Thoracic aorta (tissue), 2 donors: ENCODE data around the gene MRPL14. TPM values are rescaled to one million over a fixed set of nuclear protein-coding genes. Genes with fewer than 3 reads are reported as not detected.

Experiments
- ATAC-seq: fragments of 150-250 bp; one replicate; pipeline ENCODE4 v1.8.0; 2017; ENCODE audit warnings: low read depth; ENCODE audit not compliant: insufficient number of reproducible peaks, low FRiP score
- DNase-seq: peaks from one replicate; pipeline ENCODE4 v3.0.0-alpha.2; 2020; ENCODE audit warnings: low spot score
- H3K27ac ChIP-seq, 2 donors: fragments of 200-600 bp; sonication (generic); 1 replicate in 1 of 2; 2 replicates in 1 of 2; pipeline ENCODE4 v1.5.1; 2016; ENCODE audit warnings: mild to moderate bottlenecking in 2 of 2, moderate library complexity in 2 of 2
- H3K27me3 ChIP-seq: fragments of 200-600 bp; sonication (generic); replicated peaks from 2 replicates; pipeline ENCODE4 v1.6.0; 2016; ENCODE audit warnings: mild to moderate bottlenecking; ENCODE audit not compliant: insufficient read depth
- H3K36me3 ChIP-seq: fragments of 200-600 bp; sonication (generic); one replicate; pipeline ENCODE4 v1.5.1; 2016
- H3K4me1 ChIP-seq, 2 donors: fragments of 200-600 bp; sonication (generic); 1 replicate in 1 of 2; 2 replicates in 1 of 2; pipeline versions ENCODE4 v1.5.1 to v1.6.0; 2016; ENCODE audit warnings: low read depth in 2 of 2, mild to moderate bottlenecking in 1 of 2; ENCODE audit not compliant: control insufficient read depth in 1 of 2
- H3K4me3 ChIP-seq: fragments of 200-600 bp; sonication (generic); 2 replicates; pipeline ENCODE4 v1.5.1; 2016; ENCODE audit warnings: mild to moderate bottlenecking
- H3K9me3 ChIP-seq: fragments of 200-600 bp; sonication (generic); 2 replicates; pipeline ENCODE4 v1.5.1; 2016
- total RNA-seq, 2 donors: library from RNA; depleted of rRNA; stranded (reverse); fragments of >200 nt; gene quantifications; one replicate each; pipeline versions ENCODE4 v1.1.0 to v1.2.3, GENCODE V29; 2016
- TF ChIP-seq, protein P1 (sequence below): fragments of 200-600 bp; sonication (generic); IDR thresholded peaks from one replicate; pipeline ENCODE4 v1.5.1; 2019; ENCODE audit warnings: antibody characterized with exemption

MRPL14 gene
- total RNA-seq, 2 donors from 2014 or later: 31.0 to 32.4 TPM

DNA sequence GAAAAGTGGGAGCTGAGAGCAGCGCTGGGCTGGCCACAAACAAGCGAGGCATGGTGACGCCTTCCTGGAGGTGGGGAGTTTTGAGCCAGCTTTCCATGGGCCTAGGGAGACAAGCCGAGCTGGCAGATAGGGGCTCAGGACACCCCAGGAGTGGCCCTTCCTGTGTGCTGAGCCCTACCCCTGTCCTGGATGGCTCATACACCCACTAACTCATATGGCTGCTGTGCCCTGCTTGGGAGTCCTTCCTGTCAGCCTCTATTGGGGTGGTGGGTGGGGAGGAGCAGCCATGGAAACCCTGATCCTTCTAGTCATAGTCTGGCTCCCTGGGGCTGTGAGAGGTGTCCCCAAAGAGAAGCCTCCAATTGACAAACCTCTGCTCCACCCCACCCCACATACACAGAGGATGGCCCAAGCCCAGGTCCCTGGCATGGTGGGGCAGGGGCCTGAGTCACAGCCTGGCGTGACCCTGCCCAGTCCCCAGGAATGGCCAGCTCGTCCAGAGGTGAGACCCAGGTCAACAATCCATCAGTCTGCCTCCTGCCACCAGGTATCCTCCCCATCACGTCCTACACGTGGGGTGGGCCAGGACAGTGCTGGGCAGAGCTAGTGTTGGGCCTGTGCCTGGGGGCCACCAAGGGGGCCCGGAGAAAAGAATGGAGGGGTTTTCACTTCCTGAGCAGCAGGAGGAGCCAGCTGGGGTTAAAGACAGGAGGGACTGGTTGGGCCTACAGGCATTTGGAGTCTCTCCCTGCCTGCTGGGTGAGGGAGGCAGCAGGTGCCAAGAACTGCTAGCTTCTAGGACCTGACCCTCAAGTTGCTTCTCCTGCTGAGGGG is 52.2 kb downstream of the MRPL14 start:
- TF ChIP-seq, protein P1, sequence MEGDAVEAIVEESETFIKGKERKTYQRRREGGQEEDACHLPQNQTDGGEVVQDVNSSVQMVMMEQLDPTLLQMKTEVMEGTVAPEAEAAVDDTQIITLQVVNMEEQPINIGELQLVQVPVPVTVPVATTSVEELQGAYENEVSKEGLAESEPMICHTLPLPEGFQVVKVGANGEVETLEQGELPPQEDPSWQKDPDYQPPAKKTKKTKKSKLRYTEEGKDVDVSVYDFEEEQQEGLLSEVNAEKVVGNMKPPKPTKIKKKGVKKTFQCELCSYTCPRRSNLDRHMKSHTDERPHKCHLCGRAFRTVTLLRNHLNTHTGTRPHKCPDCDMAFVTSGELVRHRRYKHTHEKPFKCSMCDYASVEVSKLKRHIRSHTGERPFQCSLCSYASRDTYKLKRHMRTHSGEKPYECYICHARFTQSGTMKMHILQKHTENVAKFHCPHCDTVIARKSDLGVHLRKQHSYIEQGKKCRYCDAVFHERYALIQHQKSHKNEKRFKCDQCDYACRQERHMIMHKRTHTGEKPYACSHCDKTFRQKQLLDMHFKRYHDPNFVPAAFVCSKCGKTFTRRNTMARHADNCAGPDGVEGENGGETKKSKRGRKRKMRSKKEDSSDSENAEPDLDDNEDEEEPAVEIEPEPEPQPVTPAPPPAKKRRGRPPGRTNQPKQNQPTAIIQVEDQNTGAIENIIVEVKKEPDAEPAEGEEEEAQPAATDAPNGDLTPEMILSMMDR: no peak
- Histone ChIP-seq H3K27me3 (no peaks in the 10 kb centered on the region), H3K4me1 (peaks cover 5 to 39% of the 10 kb centered on the region in 2 donors), H3K4me3 (no peak overlapping the region), H3K27ac (no peak overlapping the region), H3K36me3 (no peaks in the 10 kb centered on the region), H3K9me3 (no peaks in the 10 kb centered on the region)
- ATAC-seq (no peak), DNase-seq (no peak)

DNA sequence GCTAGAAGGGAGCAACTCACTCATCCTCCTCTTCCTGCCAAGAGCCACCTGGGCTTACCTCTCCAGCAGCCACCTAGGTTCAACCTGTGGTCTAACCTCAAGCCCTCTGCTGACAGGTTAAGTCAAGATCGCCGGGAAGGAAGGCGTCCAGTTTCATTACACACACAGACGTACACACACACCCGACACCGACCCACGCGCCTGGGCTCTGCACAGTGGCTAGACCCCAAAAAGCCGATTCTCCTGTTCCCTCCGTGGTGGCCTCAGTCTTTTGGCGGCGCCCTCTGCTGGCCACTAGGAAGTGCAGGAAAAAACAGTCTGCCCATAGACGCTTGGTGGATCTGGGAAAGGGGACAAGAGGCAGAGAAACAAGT is 52.8 kb downstream of the MRPL14 start:
- Histone ChIP-seq H3K27me3 (no peaks in the 10 kb centered on the region), H3K9me3 (no peaks in the 10 kb centered on the region), H3K4me3 (peak overlapping the region; percentile 77), H3K36me3 (no peaks in the 10 kb centered on the region), H3K4me1 (peaks cover 5 to 39% of the 10 kb centered on the region in 2 donors), H3K27ac (peak overlapping the region in 1 of 2 donors; percentile 34)
- TF ChIP-seq, protein P1: peak; percentile 88
- DNase-seq (peak; percentile 55), ATAC-seq (peak; percentile 72)

DNA sequence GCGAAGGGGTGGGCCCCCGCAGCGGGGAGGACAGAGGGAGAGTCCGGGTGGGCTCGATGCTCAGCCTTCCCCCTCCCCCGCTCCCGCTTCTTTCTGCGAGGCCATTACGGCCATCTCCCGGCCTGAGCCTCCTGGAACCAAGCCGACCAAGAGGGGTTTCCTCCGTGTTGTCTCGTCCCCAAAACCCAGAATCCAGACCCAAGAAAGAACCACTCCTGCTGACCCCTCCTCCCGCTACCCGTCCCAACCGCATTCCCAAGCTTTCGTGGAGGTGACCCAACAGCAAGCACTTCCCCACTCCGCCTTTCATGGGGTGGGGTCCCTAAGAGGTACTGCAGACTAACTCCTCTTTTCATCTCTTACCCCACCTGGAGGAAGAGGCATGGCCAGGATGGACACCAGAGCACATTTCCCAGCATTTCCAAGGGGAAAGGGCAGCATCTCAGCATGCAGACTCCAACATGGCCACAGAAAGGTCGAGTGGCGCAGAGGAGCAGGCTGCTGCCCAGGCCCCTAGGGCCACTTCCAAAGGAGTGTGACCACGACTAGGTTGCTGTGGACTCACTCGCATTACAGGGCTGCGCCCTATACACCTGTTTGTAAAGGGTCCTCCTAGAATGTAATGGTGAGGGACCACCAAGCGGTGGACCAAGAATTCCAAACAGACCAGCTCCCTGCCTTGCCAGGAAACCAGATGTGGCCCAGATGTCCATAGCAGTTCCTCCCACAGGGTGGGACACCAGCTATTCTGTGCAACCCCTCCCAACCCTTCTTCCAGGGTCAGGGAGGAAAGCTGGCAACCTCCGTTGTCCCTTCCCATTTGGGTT is 53.4 kb downstream of the MRPL14 start:
- DNase-seq (no peak), ATAC-seq (no peak)
- H3K27me3 ChIP-seq: no peaks in the 10 kb centered on the region
- H3K4me3 ChIP-seq: peak overlapping the region; percentile 77
- H3K27ac ChIP-seq: peak overlapping the region; percentile 1 to 34
- H3K36me3 ChIP-seq: no peaks in the 10 kb centered on the region
- TF ChIP-seq, protein P1: no peak
- H3K4me1 ChIP-seq: peaks cover 5 to 39% of the 10 kb centered on the region in 2 donors
- no peaks in the 10 kb centered on the region for H3K9me3 ChIP-seq

DNA sequence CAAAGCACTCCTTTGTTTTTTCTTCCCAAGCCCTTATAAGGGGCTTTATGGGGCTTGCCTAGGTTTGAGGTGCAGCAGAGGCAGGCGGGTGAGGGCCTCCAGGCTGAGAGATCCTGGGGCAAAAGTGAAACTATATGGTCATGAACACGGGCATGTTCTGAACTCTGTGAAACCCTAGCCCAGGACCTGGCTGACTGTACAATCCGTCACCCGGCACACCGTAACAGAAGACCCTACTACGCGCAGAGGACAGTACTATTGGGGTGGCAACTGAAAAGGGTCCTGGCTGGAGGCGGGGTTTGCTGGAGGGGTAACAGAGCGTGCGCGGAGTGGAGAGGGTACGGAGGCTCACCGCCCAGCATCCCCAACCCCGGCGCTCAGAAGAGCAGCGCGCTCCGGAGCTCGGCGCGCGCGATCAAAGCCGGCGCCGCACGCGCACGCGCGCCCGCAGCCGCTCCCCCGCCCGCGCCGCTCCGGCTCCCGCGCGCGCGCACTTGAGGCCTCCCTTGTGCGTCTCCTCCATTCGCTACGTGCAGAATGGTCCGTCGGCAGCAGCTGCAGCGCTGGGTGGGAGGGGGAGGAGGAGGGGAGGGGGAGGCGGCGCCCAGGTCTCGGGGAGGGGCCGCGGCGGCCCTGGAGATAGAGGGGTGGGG is 54.2 kb downstream of the MRPL14 start:
- Histone ChIP-seq H3K27ac (peak overlapping the region; percentile 16 to 34), H3K4me1 (peaks cover 5 to 39% of the 10 kb centered on the region in 2 donors), H3K9me3 (no peaks in the 10 kb centered on the region), H3K36me3 (no peaks in the 10 kb centered on the region), H3K4me3 (peak overlapping the region; percentile 77), H3K27me3 (no peaks in the 10 kb centered on the region)
- DNase-seq (peak; percentile 55), ATAC-seq (peak; percentile 27)
- TF ChIP-seq, protein P1: no peak
